OCI-LY7 (cell line): Measurements from ENCODE around the gene GSN. TPM values are rescaled to one million over a fixed set of nuclear protein-coding genes. Genes with fewer than 3 reads are reported as not detected.

ENCODE experiments used
- BruUV-seq: library from RNA; stranded (reverse); fragments of 400-500 nt; replicated peaks from 2 replicates; lab custom pipeline; 2021; lab: Mats Ljungman, UMichigan
- CTCF ChIA-PET: fragments of 300-600 bp; sonication (Branson Sonifier 250); formaldehyde crosslinking; loops from one replicate; lab custom pipeline; 2022; ENCODE audit warnings: antibody characterized with exemption; ENCODE audit not compliant: unreplicated experiment; lab: Charles Lee
- POLR2A ChIA-PET: fragments of 300-600 bp; sonication (Branson Sonifier 250); formaldehyde crosslinking; loops from one replicate; lab custom pipeline; 2022; ENCODE audit warnings: antibody characterized with exemption; lab: Charles Lee
- DNase-seq: peaks from one replicate; pipeline ENCODE4 v3.0.0-alpha.2; 2015; ENCODE audit warnings: low spot score
- H2AFZ ChIP-seq: fragments of 200-600 bp; sonication (generic), shearing (Covaris generic); 2 replicates; pipeline ENCODE4 v1.6.1; 2014; ENCODE audit warnings: mild to moderate bottlenecking, antibody characterized with exemption, low read length, moderate library complexity
- H3K27ac ChIP-seq: fragments of 200-600 bp; sonication (generic); 2 replicates; pipeline ENCODE4 v1.5.1; 2014; ENCODE audit warnings: mixed run types, low read depth, mild to moderate bottlenecking, moderate library complexity, low read length, inconsistent platforms; ENCODE audit not compliant: poor library complexity, severe bottlenecking
- H3K36me3 ChIP-seq: fragments of 200-600 bp; sonication (generic); 2 replicates; pipeline ENCODE4 v1.6.1; 2014; ENCODE audit warnings: mild to moderate bottlenecking, antibody characterized with exemption, low read length, moderate library complexity, mixed read lengths; ENCODE audit not compliant: insufficient read depth
- H3K4me1 ChIP-seq: fragments of 200-600 bp; sonication (generic); 2 replicates; pipeline ENCODE4 v1.5.1; 2014; ENCODE audit warnings: mild to moderate bottlenecking, low read length; ENCODE audit not compliant: insufficient read depth, poor library complexity, severe bottlenecking
- H3K4me2 ChIP-seq: fragments of 200-600 bp; sonication (generic); 2 replicates; pipeline ENCODE4 v1.6.1; 2014; ENCODE audit warnings: mild to moderate bottlenecking, low read length
- H3K4me3 ChIP-seq: fragments of 200-600 bp; sonication (generic); 2 replicates; pipeline ENCODE4 v1.5.1; 2014; ENCODE audit warnings: mild to moderate bottlenecking, low read depth, low read length; ENCODE audit not compliant: poor library complexity, severe bottlenecking
- H3K79me2 ChIP-seq: fragments of 200-600 bp; sonication (generic); 2 replicates; pipeline ENCODE4 v1.6.1; 2016; ENCODE audit warnings: low read depth, mild to moderate bottlenecking, low read length, moderate library complexity, mixed read lengths; ENCODE audit not compliant: insufficient read depth
- H3K9me2 ChIP-seq: fragments of 200-600 bp; sonication (generic); 2 replicates; pipeline ENCODE4 v1.6.1; 2016; ENCODE audit warnings: mild to moderate bottlenecking, low read length, mixed read lengths; ENCODE audit not compliant: insufficient read depth
- H3K9me3 ChIP-seq: fragments of 200-600 bp; sonication (generic); 2 replicates; pipeline ENCODE4 v1.6.1; 2014; ENCODE audit warnings: mild to moderate bottlenecking, mixed run types, low read length, mixed read lengths
- H4K20me1 ChIP-seq: fragments of 200-600 bp; sonication (generic); 2 replicates; pipeline ENCODE4 v1.6.1; 2014; ENCODE audit warnings: mild to moderate bottlenecking, antibody characterized with exemption, low read length, moderate library complexity, mixed read lengths; ENCODE audit not compliant: insufficient read depth
- EZH2phosphoT487 ChIP-seq: fragments of 200-600 bp; sonication (generic); IDR thresholded peaks from 2 replicates; pipeline ENCODE4 v1.6.1; 2018; ENCODE audit warnings: low read depth, borderline replicate concordance, mild to moderate bottlenecking, mixed run types, antibody characterized with exemption, low read length, moderate library complexity, mixed read lengths
- intact Hi-C: fragments of 100-400 bp; cut with micrococcal nuclease; formaldehyde crosslinking; loops from one replicate; pipeline ENCODE4 v1.10.0; 2022; ENCODE audit not compliant: unreplicated experiment
- total RNA-seq, 2 experiments: library from RNA; depleted of rRNA in 1 of 2; stranded (reverse); fragments of >200 nt in 1 of 2; shearing (Covaris generic) in 1 of 2; gene quantifications; 2 replicates each; pipeline ENCODE4 v1.2.3, GENCODE V29; 2014 to 2022
- TF ChIP-seq, protein P1 (sequence below): fragments of 200-600 bp; sonication (generic); conservative IDR thresholded peaks from 2 replicates; pipeline ENCODE4 v1.5.1; 2014; ENCODE audit warnings: mild to moderate bottlenecking, antibody characterized with exemption, low read length, moderate library complexity, mixed read lengths

The GSN gene
- total RNA-seq, 2 experiments from 2014 or later: 13.4 to 16.3 TPM

DNA sequence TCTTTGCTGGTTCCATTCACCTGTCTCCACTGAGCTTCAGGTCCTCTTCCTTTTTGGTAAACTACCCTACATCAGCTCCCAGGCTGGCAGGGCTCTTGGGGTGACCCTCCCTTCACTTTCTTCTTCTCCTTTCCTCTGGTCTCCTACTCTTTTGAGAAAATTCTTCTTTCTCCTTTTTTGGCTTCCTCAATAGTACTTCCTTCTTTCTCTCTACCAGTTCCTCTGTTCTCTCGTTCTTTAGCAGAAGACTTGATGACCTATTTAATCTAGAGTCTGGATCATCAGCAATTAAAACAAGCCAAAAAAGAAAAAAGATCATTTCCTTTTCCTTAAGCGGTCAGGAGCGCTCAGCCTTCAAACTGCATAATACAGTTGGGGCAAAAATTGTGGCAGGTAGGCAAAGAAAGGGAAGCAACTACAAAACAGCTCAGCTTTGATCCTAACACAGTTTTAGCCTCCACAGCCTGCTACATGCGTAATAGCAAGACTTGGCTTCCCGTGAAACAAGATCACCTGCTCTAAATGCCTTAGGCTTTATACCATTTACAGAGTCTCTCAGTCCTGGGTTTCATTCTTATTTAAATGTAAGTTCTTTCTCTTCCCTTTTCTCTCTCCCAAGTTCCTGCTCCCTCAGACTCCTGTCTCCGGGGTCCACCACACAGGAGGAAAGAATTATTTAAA lies 14.0 kb upstream of the GSN start:
- H3K36me3 ChIP-seq: no peaks in the 10 kb centered on the region; the same call in 1 of the 2 replicates
- BruUV-seq: no TSS peak
- no peak overlapping the region for H3K27ac ChIP-seq
- no peak overlapping the region for H2AFZ ChIP-seq
- POLR2A ChIA-PET: no interaction called here
- H3K4me1 ChIP-seq: no peaks in the 10 kb centered on the region
- no peaks in the 10 kb centered on the region for H3K79me2 ChIP-seq
- TF ChIP-seq EZH2phosphoT487: no peak
- TF ChIP-seq, protein P1, sequence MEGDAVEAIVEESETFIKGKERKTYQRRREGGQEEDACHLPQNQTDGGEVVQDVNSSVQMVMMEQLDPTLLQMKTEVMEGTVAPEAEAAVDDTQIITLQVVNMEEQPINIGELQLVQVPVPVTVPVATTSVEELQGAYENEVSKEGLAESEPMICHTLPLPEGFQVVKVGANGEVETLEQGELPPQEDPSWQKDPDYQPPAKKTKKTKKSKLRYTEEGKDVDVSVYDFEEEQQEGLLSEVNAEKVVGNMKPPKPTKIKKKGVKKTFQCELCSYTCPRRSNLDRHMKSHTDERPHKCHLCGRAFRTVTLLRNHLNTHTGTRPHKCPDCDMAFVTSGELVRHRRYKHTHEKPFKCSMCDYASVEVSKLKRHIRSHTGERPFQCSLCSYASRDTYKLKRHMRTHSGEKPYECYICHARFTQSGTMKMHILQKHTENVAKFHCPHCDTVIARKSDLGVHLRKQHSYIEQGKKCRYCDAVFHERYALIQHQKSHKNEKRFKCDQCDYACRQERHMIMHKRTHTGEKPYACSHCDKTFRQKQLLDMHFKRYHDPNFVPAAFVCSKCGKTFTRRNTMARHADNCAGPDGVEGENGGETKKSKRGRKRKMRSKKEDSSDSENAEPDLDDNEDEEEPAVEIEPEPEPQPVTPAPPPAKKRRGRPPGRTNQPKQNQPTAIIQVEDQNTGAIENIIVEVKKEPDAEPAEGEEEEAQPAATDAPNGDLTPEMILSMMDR: no peak
- no peaks in the 10 kb centered on the region for H3K9me3 ChIP-seq
- no peak overlapping the region for H3K4me3 ChIP-seq
- DNase-seq: no peak
- CTCF ChIA-PET: no interaction called here
- intact Hi-C loops: no loop called here
- H3K4me2 ChIP-seq: no peak overlapping the region
- H3K9me2 ChIP-seq: no peaks in the 10 kb centered on the region
- H4K20me1 ChIP-seq: no peaks in the 10 kb centered on the region

DNA sequence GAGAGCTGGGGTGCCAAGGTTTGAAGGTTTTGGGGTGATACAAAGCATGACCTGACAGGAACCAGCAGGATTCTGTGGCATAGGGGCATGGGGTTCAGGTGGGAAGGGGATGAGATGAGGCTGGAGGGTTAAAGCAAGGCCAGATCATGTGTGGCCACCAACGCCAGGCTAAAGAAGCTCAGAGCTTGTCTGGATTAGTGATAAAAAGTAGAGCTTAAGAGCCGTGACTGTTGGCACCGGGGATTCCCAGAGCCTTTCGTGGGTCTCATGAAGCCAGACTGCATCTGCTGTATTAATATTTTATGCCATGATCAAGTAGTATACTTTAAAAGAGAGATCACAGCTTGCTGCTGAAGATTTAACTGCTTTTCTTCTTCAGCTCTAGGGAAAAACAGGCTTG lies 8.5 kb upstream of the GSN start:
- H4K20me1 ChIP-seq: no peaks in the 10 kb centered on the region
- H3K36me3 ChIP-seq: no peaks in the 10 kb centered on the region
- ChIA-PET CTCF (no interaction called here), POLR2A (interaction anchor here (0.6 kb wide), 1 partner anchor 421 kb away, joined by 3 read pairs; no protein-coding TSS in a partner anchor)
- H3K4me2 ChIP-seq: no peak overlapping the region
- no peaks in the 10 kb centered on the region for H3K9me2 ChIP-seq
- no peak for DNase-seq
- TF ChIP-seq, protein P1: no peak
- TF ChIP-seq EZH2phosphoT487: no peak
- no peak overlapping the region for H3K27ac ChIP-seq
- no peaks in the 10 kb centered on the region for H3K9me3 ChIP-seq
- no peaks in the 10 kb centered on the region for H3K4me1 ChIP-seq
- H3K79me2 ChIP-seq: no peaks in the 10 kb centered on the region
- no peak overlapping the region for H3K4me3 ChIP-seq
- H2AFZ ChIP-seq: no peak overlapping the region
- no TSS peak for BruUV-seq
- intact Hi-C loops: no loop called here

DNA sequence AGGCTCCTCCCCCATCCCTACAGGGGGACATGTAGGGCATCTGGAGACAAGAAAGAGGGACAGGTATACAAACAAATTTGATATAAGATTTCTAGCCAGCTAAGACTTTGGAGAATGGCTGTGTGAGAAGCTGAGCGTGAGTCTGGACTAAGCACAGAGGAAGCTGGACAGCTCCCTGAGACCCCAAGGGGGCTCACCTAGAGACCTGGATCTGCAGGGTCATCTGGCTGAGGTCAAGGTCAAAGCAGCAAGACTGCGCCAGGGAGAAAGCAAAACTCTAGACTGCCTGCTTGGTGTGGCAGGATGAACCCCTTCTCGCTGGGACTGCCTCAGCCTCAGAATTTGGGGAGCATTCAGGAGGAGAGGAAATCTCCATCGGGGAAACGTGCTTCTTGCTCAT lies 8.0 kb upstream of the GSN start:
- no peak overlapping the region for H3K4me3 ChIP-seq
- BruUV-seq: no TSS peak
- no peaks in the 10 kb centered on the region for H3K9me3 ChIP-seq
- no peak for DNase-seq
- no peaks in the 10 kb centered on the region for H3K79me2 ChIP-seq
- intact Hi-C loops: no loop called here
- CTCF ChIA-PET: no interaction called here
- H3K4me2 ChIP-seq: no peak overlapping the region
- no peaks in the 10 kb centered on the region for H3K9me2 ChIP-seq
- no peaks in the 10 kb centered on the region for H4K20me1 ChIP-seq
- H2AFZ ChIP-seq: no peak overlapping the region
- no peaks in the 10 kb centered on the region for H3K4me1 ChIP-seq
- TF ChIP-seq, protein P1: no peak
- POLR2A ChIA-PET: interaction anchor here (0.6 kb wide), 2 partner anchors 35 to 421 kb away, joined by 3 to 5 read pairs; no protein-coding TSS in a partner anchor
- H3K36me3 ChIP-seq: no peaks in the 10 kb centered on the region
- H3K27ac ChIP-seq: no peak overlapping the region
